Activated CD4-positive, alpha-beta T cell treated with anti-CD3 and anti-CD28 coated beads, Interleukin-2, amount 50 U/mL, for 4 hours (primary cell): ENCODE data around the gene BCL11B.

Source experiments
- DNase-seq, 2 experiments: peaks; one replicate each; pipeline ENCODE4 v3.0.0-alpha.2; 2020

The BCL11B gene

DNA sequence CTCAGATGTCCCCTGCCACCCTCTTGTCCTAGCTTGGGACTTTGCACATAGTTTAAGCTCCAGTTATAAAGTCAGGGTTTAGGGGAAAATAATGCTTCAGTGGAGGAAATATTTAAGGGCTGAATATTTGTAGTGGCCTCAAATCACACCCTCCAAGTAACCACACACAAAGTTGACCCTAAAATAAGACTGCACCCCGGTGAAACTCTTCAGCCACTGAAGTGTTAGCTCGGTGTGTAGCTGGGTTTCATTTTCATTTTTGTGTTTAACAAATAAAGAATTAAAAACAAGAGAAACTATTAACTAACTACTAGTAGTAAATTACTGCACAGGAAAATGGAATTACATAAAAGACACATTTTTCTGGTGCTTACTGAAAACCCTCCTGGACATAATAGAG is 14.8 kb upstream of the BCL11B start:
- DNase-seq, result no peak

DNA sequence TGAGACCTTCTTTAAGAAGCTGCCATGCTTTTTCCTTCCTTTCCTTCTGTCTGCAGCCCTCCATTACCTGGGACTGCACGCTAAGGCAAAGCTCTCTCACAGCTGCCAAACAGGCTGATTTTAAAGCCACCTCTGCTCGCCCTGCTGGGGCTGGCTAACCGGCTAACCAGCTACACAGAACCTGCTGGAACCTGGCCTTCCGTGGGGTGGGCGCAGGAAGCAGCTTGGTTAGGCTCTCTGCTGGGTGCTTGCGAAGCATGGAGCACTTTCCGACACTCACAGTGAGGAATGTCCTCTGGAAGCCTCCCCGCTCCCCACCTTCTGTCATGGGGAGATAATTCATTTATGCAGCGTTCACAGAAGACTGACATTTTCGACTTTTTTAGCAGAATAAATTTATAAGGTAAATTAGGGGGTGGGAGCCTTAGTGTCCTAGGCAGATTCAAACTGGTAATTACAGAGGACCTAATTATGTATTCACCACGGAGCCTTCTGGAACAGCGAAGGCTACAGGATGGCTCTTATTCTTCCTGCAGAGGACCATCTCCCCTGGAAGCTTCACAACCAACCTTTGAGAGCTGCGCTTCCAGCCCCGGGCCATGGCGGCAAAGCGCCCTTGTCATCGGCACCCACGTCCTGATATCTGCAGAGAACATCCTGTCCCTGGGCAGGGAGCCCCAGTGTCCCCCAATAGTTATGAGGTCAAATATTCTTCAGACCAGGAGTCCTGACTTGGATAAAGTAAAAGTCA is 12.4 kb upstream of the BCL11B start:
- DNase-seq, result no peak

DNA sequence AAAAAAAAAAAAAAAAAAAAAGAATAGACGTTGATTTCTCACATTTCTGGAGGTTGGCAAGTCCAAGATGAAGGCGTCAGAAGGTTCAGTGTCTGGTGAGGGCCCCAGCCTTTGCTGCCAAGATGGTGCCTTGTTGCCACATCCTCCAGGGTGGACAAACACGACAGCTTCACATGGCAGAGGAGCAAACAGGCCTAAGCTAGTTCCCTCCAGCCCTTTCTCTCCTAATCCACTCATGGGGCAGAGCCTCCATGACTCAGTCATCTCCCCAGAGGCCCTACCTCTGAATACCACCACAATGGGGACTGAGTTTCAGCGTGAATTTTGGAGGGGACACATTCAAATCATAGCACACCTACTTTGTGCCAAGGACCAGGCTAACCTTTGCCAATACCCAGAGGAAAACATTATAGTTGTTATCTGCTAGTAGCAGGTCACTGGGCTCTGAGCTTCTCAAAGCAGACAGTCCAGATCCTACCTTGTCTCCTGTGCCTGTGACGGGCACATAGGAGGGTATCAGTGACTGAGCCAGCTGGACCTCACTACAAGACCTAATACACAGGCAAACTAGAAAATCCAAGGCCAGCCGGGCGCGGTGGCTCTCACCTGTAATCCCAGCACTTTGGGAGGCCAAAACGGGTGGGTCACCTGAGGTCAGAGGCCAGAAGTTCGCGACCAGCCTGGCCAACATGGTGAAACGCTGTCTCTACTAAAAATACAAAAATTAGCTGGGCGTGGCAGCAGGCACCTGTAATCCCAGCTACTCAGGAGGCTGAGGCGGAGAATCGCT is 10.5 kb upstream of the BCL11B start:
- no peak for DNase-seq

DNA sequence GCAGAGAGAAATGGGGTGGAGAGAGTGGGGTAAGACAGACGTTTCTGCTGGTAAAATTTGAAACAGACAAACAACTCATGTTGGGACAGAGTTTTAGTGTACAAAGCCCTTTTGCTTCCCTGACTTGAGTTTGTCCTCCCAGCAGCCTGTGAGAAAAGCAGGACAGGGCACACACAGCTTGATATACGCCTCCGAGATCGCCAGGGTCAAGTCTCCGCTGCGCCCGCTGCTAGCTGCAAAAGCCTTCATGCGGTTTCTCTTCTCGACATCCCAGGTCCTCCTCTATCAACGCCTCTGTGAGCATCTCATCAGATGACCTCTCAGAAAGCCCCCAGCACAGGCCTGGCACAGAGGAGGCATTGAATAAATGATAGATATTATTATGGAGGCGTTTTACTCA is 9.4 kb upstream of the BCL11B start:
- DNase-seq, result no peak

DNA sequence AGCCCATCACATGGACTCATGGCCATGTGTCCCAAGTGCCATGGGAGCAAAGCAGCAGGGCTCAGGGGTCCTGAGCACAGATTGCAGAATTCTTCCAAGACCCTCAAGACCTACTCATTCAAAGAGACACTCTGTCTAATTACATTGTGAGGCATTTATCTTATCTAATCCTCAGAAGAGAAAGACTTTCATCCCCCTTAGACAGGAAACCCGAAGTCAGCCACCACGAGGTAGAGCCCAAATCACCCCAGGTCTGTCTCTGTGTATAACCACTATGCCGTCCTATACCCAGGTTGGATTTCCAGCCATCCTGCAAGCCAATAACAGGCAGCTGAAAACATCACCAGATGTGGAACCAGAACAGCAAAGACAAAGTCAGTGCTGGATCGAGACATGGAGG is 8.9 kb upstream of the BCL11B start:
- no peak for DNase-seq

DNA sequence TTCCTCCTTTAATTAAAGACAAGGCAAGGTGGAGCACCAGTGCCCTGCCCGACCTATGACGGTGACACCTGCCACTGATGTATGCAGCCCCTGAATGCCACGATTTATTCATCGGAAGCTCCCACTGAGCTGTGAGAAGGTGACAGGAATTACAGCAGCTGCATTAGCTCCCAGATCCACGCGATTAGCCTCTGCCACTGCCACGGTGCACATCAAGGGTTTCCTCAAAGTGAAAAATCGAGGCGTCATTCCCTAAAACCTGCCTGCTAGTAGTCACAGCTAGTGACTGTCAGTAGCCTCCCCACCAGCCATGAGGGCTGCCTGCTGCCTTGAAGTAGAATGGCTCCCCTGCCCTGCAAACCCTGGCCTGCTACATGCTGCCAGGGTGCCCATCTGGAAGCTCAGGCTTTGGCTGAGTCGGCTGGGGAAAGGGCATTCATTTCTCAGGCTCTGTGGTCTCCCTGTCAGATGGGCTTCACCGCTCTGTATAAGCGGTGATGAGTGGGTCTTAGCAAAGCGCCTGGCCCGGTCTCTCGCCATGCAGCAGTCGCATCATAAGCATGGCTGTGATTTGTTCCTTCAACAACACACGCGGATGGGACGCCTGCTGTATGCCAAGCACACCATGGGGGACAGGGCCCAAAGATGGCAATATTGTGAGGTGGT is 8.2 kb upstream of the BCL11B start:
- no peak for DNase-seq

DNA sequence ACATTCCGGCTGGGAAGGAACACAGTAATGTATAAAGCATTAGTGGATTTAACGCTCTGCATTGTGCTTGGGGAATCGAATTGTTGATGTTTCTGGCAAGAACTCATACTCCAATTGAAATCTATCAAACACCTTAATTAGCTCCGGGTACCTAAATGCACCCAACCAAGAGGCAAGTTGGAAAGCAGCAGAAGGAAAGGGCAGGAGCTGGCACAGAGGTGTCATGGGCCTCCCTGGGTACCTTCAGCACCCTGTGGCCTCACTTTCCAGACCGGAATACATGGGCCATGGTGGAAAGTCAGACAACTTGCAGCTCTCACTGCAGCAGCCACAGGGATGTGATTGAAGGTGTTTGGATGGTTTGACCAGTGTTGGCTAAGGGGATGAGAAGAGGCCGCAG is 6.8 kb upstream of the BCL11B start:
- no peak for DNase-seq

DNA sequence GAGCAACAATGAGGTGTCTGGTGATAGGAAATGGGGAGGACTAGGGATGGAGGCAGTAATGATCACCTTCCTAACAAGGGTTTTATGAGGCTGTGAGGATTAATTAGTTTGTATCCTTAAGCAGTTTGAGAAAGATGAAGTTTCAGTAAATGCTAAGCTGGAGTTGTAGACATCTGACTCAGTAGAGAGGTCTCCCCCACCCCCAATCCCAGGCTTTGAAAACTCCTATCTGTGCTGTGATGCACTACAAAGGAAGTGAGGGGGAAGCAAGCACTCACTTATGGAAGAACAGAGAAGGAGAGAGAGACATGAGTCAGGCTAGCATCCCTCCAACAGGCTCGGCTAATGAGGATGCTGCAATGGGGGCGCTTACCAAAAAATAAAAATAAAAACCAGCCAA is 5.5 kb upstream of the BCL11B start:
- no peak for DNase-seq

DNA sequence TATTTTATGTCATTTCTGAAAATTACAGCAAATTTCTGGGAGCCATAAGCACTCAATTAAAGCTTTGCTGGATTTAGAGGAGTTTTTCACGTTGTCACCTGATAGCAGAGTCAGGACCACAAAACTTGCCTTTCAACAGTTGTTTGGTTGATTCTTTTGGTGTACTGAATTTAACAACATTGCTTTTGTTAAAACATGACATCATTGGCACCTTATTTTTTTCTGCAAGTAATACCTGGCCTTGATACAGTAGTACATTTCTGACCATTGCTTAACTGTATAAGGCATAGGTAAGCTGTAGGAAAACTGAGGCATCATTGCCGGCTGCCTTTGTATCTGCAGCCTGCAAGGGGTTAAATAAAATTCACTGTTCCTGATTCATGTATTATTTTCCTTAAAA is 4.5 kb upstream of the BCL11B start:
- no peak for DNase-seq

DNA sequence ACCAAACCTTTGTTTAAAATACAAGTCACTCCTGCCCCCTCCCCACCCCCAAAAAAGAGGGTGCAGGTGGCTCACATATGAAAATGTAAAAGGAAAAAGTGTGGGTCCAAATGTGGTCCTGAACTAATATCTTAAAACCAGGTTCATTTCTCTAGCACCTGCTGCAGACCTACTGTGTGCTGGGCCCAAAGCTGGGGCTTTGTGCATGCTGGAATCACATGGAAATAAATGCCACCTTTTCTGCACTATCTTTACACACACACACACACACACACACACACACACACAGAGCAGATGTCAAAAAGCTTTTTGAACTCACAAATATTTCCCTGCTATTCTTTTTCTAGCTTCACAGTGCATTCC is 3.2 kb upstream of the BCL11B start:
- DNase-seq, result no peak

DNA sequence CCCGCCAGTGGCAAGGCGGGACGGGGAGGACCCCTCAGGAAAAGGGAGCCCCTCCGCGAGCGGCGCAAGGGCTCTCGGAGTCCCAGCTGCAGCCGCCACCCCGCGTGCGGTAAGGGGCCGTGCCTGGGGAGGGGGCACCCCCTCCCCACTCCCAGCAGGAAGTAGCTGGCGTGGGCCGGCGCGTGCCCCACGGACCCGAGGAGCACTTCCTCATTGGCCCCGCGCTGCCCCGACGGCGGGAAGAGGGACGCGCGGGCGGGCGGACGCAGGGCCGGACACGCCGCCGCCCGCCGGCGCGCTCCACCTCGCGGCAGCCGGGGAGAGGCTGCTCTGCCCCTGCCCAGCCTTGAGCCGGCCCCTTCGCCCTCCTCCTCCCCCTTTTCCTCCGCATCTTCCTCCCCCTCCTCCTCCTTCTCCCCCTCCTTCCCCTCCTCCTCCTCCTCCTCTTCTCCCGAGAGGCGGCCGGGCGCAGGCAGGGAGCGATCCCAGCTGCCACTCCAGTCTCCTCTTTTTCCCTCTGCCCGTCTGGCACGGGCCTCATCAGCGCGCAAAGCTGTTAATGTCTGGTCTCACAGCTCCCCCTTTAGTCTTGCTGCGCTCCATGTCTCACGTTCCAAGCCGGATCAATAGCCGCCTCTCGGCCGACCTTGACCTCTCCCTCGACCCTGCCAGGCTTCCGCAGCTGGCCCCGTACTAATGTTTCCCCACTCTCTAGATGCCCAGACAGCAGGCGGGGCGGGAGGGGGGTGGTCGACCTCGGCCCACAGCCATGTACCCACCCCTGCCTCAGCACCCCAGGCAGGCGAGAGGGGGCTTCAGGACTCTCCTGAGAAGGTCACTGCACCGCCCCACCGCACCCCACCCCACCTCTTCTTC is 2.6 kb upstream of the BCL11B start:
- DNase-seq, result peak in 1 of 2 experiments; percentile 48

DNA sequence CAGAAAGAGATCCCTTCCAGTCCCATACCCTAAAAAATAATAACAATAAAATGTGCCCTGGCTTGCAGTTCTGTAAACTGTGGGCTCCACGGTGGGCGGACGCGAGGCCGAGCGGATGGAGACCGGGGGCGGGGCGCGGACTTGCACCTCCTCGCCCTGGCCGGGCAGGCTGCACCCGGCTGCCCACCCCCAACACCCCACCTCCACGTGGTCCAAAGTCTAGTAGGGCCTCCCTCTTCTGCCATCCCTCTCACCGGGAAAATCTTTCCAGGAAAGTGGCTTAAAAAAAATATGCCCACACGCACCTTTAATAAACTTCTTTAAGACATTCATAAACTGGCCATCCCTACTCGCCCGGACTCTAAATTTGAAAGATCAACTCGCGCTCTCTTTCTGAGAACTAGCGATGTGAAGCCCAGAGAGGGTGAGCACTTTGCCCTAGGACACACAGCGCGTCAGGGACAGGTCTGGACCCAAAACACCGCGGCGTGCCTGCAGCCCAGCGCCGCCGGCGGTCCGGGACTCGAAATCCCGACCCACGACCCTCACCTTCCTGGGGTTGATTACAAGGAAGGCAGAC is 1.9 kb upstream of the BCL11B start:
- DNase-seq, result no peak

DNA sequence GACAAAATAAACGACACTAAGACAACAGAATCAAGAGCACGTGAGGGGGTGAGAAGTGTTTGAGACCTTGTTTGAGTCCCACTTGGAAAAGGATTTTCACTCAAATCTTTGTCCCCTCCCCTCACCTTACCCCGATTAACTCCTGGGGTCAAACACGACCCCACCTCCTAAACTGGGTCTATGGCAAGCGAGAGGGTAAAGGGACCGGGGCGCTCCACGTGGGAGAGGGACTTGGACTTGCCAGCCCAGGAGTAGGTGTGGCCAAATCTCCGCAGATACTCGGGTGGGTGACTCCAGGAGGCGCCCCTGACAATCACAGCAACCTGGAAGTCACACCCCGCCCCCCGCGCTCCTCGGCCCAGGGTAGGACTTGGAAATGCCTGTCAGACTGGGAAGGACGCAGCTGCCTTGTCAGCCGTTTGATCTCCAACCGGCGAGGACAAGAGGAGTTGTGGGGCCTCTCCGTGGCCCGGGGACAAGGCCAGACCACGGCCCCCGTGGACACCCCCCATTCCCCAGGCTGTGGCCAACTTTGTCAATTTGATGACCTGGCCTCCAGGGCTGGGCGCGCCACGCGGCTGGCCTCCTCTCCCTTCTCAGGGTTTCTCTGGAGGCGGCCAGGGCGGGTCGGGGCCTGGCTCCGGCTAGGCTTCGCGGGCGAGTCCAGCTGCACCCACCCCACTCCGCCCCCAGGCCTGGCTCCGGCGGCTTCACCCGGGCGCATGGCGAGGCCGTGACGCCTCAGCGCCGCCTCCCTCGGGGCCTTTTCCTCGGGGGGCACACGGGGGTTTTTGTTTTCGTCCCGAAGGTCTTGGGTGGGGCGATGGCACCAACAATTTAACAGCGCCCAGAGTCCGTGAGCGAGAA is 1.1 kb upstream of the BCL11B start:
- DNase-seq, result peak in 1 of 2 experiments; percentile 43

DNA sequence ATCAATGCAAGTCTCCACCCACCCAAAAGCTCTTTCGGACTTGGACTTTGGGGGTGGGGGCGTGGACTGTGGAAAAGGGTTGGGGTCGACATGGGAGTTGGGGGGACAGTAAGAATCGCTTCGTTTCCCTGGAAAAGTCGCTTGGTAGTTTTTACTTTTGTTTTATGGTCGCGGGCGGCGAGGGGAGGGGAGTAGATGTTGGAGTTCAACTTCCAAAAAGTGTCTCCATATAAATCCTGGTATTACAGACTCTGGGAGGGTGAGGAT is 568 bp upstream of the BCL11B start:
- DNase-seq, result no peak

DNA sequence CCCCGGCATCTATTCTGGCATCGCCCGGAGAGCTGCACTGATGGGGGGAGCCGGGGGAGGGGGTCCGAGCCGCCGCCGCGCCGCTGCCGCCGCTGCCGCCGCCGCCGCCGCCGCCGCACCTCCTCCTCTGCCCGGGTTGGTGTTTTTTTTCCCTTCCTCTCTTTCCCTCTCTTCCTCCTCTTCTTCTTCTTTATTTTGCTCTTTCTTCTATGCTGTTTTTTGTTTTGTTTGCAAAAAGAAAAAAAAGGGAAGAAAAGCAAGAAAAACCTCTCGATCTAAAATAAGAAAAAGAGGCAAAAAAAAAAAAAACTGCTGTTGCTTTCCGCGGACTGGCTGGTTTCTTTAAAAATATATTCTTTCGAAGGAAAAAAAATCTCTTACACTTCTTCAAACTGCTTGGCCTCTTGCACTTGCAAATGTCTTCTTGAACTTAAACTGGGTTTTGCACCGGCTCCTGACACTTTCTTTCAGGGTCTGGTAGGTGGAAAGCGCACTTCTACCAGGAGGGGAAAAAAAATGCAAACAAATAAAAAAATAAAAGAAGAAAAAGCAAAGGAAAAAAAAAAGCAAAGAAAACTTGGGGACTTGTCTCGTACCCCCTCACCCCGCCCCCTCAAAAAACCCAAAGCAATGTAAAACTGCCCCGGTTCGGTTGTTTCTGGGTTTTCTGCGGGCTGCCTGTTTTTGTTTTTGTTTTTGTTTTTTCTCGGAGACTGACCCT is 616 bp downstream of the BCL11B start:
- DNase-seq, result no peak

DNA sequence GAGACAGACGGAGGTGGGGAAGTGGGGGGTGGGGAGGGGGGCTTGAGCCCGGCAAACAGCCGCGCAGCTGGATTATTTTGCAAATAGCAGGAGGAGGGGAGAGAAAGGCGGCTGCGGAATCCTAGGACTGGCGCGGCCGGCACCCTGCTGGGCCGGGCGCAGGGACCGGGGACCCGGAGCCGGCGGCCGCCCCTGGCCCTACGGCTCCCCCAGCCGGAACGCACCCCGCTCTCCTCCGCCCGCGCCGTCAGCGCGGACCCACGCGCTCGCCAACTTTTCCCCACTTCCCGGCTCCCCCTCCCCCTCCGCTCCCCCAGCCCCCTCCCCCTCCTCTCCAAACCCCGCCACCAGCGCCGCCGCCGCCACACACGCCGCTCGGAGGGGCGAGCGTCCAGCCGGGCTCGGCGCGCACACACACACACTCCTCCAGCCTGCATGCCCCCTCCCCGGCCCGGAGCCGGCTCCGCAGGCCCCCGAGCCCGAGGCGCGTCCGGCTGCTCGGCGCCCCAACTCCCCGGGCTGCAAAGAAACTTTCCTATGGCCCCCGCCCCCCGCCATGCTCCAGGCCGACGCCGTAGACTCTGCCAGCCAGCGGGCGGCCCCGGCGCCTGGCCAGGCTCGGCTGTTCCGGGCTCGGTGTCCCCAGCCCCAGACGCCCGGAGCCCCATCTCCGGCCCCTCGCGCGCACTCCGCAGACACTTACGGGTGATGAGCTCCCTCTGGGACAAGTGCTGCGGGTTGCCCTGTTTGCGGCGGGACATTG is 1.4 kb downstream of the BCL11B start:
- no peak for DNase-seq

DNA sequence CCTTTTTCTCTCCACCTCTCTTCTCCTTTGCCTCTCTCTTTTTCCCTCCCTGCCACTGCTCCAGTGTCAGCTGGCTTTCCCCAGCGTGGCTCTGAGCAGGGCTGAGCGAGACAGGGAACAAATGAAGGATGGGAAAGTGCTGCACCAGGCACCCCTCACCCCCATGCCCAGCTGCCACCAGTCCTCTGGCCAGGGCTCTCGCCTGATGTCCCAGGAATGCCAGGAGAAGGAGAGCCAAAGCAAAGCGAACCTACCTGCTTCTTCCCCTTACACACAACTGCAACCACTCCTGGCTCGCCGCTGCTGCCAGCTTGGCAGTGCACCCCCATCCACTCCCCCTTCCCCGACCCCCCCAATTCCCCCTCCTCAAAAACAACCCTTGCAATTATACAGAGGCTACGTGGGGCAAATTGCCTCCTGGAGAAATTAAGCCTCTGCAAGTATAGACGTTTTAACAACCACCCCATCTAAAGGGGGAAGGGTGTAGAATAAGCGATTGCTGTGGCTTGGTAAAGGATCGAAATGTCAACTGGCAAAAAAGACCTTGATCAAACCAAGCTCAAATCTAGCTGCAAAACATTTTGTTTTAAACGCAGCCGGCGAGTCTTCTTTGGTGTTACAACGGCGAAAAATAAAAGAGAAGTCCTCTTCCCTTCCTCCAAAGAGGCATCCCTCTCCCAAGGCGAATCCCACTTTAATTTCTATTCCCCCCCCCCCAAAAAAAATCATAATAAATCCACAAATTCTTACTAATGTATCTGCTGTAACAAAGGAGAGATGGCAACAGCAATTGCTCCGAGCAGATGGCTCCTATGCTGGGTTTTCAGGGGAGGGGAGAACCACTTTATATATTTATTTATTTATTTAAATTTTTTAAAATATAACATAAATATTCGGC is 2.9 kb downstream of the BCL11B start:
- no peak for DNase-seq

DNA sequence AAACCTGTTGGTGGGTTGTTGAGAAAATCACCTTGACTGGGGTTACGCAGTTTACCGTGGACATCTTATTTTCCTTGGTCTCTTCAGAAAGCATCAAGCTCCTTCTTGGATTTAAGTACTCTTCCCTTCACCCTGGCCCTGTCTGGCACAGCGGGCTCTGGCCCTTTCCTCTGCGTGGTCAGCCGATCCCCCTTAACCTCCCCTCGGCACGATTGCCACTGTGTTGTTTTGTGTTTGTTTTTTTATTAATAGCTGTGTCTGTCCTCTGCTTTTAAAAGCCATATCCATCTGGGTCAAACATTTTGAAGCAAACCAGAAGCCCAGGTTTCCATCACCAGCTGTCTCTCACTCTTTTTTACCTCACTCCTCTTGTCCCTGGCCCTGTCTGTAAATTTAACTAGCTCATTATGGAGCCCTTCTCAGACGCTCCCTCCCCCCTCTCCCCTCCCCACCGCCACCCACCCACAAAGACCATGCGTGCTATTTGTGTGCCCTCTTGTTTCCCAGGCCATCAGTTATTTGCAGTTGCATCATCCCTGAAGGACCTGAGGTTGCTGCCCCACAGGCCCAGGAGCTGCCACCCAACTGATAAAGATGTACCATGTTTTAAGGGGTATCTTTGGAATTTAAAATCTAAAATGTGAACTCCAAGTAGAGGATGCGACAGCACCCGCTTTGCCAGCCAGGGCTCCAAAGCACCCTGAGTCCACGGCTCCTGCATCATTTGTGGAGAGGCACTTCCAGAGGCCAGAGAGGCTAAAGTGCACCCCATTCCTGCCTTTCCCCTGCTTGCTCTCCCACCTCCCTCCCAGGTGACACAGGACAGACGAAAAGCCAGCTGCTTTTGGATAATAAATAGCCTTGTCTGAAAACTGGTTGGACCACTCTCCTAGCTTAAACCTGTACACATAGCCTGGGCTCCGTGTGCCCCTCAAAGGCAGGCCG is 3.9 kb downstream of the BCL11B start:
- no peak for DNase-seq
